Kidney glomerular epithelial cell (primary cell): Measurements from ENCODE around the gene BLMH.

Experiments
- DNase-seq: peaks from one replicate; lab custom pipeline; 2025; lab: John Stamatoyannopoulos, UW

Gene BLMH

GRCh38 chr17:30200106-30200505 lies 91.6 kb downstream of the BLMH start:
- DNase-seq, result no peak

GRCh38 chr17:30199600-30199999 lies 92.1 kb downstream of the BLMH start:
- DNase-seq, result no peak
